HEK293 (cell line): ENCODE measurements around the gene TBX15.

Source experiments
- CTCF ChIA-PET: fragments of 350-600 bp; formaldehyde crosslinking; extraction: SDS; loops from one replicate; lab custom pipeline; 2021; ENCODE audit warnings: antibody characterized with exemption; lab: Yijun Ruan, JAX
- POLR2A ChIA-PET: fragments of 300-600 bp; formaldehyde crosslinking; extraction: SDS; loops from one replicate; lab custom pipeline; 2020; ENCODE audit warnings: antibody characterized with exemption, inconsistent platforms; lab: Yijun Ruan, JAX
- H3K27ac ChIP-seq: fragments of 200-500 bp; sonication (Bioruptor generic); 2 replicates; pipeline ENCODE4 v1.5.1; 2014; ENCODE audit warnings: low read depth, low read length, control low read depth, inconsistent platforms; ENCODE audit errors: extremely low read depth
- H3K36me3 ChIP-seq, 2 experiments: fragments of 200-500 bp in 1 of 2; sonication (Bioruptor generic) in 1 of 2; 1 replicate in 1 of 2; 2 replicates in 1 of 2; pipeline ENCODE4 v1.5.1; 2014 to 2017; ENCODE audit warnings: inconsistent platforms in 2 of 2, low read length in 2 of 2; ENCODE audit not compliant: control insufficient read depth in 2 of 2, insufficient read depth in 1 of 2
- H3K4me1 ChIP-seq: fragments of 200-500 bp; sonication (Bioruptor generic); 2 replicates; pipeline ENCODE4 v1.5.1; 2014; ENCODE audit warnings: mild to moderate bottlenecking, low read length, inconsistent platforms; ENCODE audit not compliant: control insufficient read depth, insufficient read depth
- H3K4me3 ChIP-seq: 2 replicates; pipeline ENCODE4 v1.5.1; 2011; ENCODE audit warnings: low read depth, mild to moderate bottlenecking, control low read depth, low read length, moderate library complexity
- H3K9me3 ChIP-seq: fragments of 200-500 bp; sonication (Bioruptor generic); 2 replicates; pipeline ENCODE4 v1.5.1; 2014; ENCODE audit warnings: low read depth, low read length, inconsistent platforms; ENCODE audit not compliant: control insufficient read depth, insufficient read depth
- GLIS1 ChIP-seq: fragments of 450-650 bp; formaldehyde crosslinking; IDR thresholded peaks from 2 replicates; pipeline ENCODE4 v1.5.1; 2016; ENCODE audit warnings: missing biosample characterization, missing genetic modification characterization
- GLIS2 ChIP-seq: fragments of 450-650 bp; formaldehyde crosslinking; IDR thresholded peaks from 2 replicates; pipeline ENCODE4 v1.5.1; 2016; ENCODE audit warnings: missing biosample characterization, missing genetic modification characterization
- IKZF3 ChIP-seq: fragments of 450-650 bp; IDR thresholded peaks from 2 replicates; pipeline ENCODE4 v1.5.0; 2018; ENCODE audit warnings: missing biosample characterization, mild to moderate bottlenecking, missing genetic modification characterization, moderate library complexity
- INSM2 ChIP-seq: fragments of 450-650 bp; formaldehyde crosslinking; IDR thresholded peaks from 2 replicates; pipeline ENCODE4 v1.5.1; 2016; ENCODE audit warnings: missing biosample characterization, missing genetic modification characterization
- MEIS1 ChIP-seq: sonication (generic); formaldehyde crosslinking; IDR thresholded peaks from 2 replicates; pipeline ENCODE4 v1.8.1; 2022; ENCODE audit warnings: missing genetic modification reagents, mild to moderate bottlenecking, borderline replicate concordance
- MYNN ChIP-seq: fragments of 450-650 bp; formaldehyde crosslinking; IDR thresholded peaks from 2 replicates; pipeline ENCODE4 v1.5.1; 2016; ENCODE audit warnings: missing biosample characterization, missing genetic modification characterization, borderline replicate concordance
- OVOL3 ChIP-seq: fragments of 450-650 bp; formaldehyde crosslinking; IDR thresholded peaks from 2 replicates; pipeline ENCODE4 v1.5.1; 2016; ENCODE audit warnings: missing biosample characterization, missing genetic modification characterization
- REST ChIP-seq: fragments of 450-650 bp; formaldehyde crosslinking; IDR thresholded peaks from 2 replicates; pipeline ENCODE4 v1.5.1; 2016; ENCODE audit warnings: missing biosample characterization, missing genetic modification characterization
- SCRT2 ChIP-seq: fragments of 450-650 bp; formaldehyde crosslinking; IDR thresholded peaks from 2 replicates; pipeline ENCODE4 v1.5.1; 2016; ENCODE audit warnings: missing biosample characterization, missing genetic modification characterization
- TSHZ1 ChIP-seq: fragments of 450-650 bp; formaldehyde crosslinking; IDR thresholded peaks from 2 replicates; pipeline ENCODE4 v1.5.1; 2016; ENCODE audit warnings: missing biosample characterization, missing genetic modification characterization, borderline replicate concordance
- ZBTB44 ChIP-seq: fragments of 450-650 bp; IDR thresholded peaks from 2 replicates; pipeline ENCODE4 v1.5.1; 2018; ENCODE audit warnings: missing biosample characterization, mild to moderate bottlenecking, missing genetic modification characterization
- ZNF2 ChIP-seq: fragments of 450-650 bp; formaldehyde crosslinking; IDR thresholded peaks from 2 replicates; pipeline ENCODE4 v1.5.1; 2016; ENCODE audit warnings: missing biosample characterization, missing genetic modification characterization
- ZNF513 ChIP-seq: fragments of 450-650 bp; IDR thresholded peaks from 2 replicates; pipeline ENCODE4 v1.5.1; 2018; ENCODE audit warnings: missing biosample characterization, missing genetic modification characterization
- ZNF518A ChIP-seq: fragments of 450-650 bp; formaldehyde crosslinking; conservative IDR thresholded peaks from 2 replicates; pipeline ENCODE4 v1.5.1; 2016; ENCODE audit warnings: low read depth, missing biosample characterization, missing genetic modification characterization
- ZNF658 ChIP-seq: fragments of 450-650 bp; formaldehyde crosslinking; IDR thresholded peaks from 2 replicates; pipeline ENCODE4; 2016; ENCODE audit warnings: missing biosample characterization, missing genetic modification characterization
- ZNF660 ChIP-seq: fragments of 450-650 bp; IDR thresholded peaks from 2 replicates; pipeline ENCODE4 v1.5.1; 2018; ENCODE audit warnings: missing biosample characterization, mild to moderate bottlenecking, missing genetic modification characterization

TBX15 gene

GRCh38 chr1:118944546-118944945 is 43.6 kb downstream of the TBX15 start:
- H3K4me1 ChIP-seq, result no peaks in the 10 kb centered on the region
- no peaks in the 10 kb centered on the region for H3K36me3 ChIP-seq
- no peak overlapping the region for H3K4me3 ChIP-seq
- POLR2A ChIA-PET, result no interaction called here
- no peak overlapping the region for H3K27ac ChIP-seq
- H3K9me3 ChIP-seq, result no peaks in the 10 kb centered on the region
- TF ChIP-seq ZNF660 (tag by site-specific recombination) (0 out of 2 replicates have a peak, but pooled peaks have one; percentile 45), INSM2 (tag by site-specific recombination) (no peak)
- CTCF ChIA-PET, result interaction anchor here (0.6 kb wide), 1 partner anchor 1660 kb away, joined by 3 read pairs; no protein-coding TSS in a partner anchor

- Histone ChIP-seq H3K4me1 (no peaks in the 10 kb centered on the region), H3K27ac (no peak overlapping the region), H3K36me3 (no peaks in the 10 kb centered on the region), H3K9me3 (no peaks in the 10 kb centered on the region), H3K4me3 (no peak overlapping the region)
- ChIA-PET CTCF (interaction anchor here (0.6 kb wide), 1 partner anchor 1660 kb away, joined by 3 read pairs; no protein-coding TSS in a partner anchor), POLR2A (no interaction called here)
- TF ChIP-seq SCRT2 (no peak), ZBTB44 (tag by site-specific recombination) (no peak), ZNF518A (tag by site-specific recombination) (no peak), ZNF513 (tag by site-specific recombination) (no peak), ZNF2 (no peak), MYNN (tag by site-specific recombination) (no peak), OVOL3 (no peak), IKZF3 (tag by site-specific recombination) (no peak), MEIS1 (CRISPR knock-in tag) (no peak), REST (no peak), GLIS1 (tag by site-specific recombination) (no peak), ZNF658 (tag by site-specific recombination) (no peak), GLIS2 (tag by site-specific recombination) (no peak), TSHZ1 (no peak)
These were observed 44.0 kb downstream of the TBX15 start for GRCh38 chr1:118944133-118944532.
